ENCODE data around the gene KCNH2. TPM values are rescaled to one million over a fixed set of nuclear protein-coding genes. Genes with fewer than 3 reads are reported as not detected.

Gene KCNH2
- total and polyA plus RNA-seq, 2 of the 8 experiments (the other 6 are each of a cell fraction or from before 2014, with no cell fraction given): 8.0 to 15.0 TPM

GRCh38 chr7:151008143-151008510, 30.0 kb upstream of the KCNH2 start (continued):
- TF ChIP-seq CHD7 (IDR thresholded peaks at IDR 0.05; ENCODE audit: insufficient replicate concordance, low read length) (no peak), HDAC2 (IDR thresholded peaks at IDR 0.05; ENCODE audit: borderline replicate concordance in 1 of 2, low read depth in 2 of 2, low read length in 2 of 2) (no peak), FOSL1 (IDR thresholded peaks at IDR 0.05; ENCODE audit: insufficient read depth, low read depth, low read length) (no peak), BRCA1 (IDR thresholded peaks at IDR 0.05; ENCODE audit: low read depth, low read length) (no peak), ATF3 (IDR thresholded peaks at IDR 0.05; ENCODE audit: insufficient read depth, low read depth, low read length) (no peak), JUN (IDR thresholded peaks at IDR 0.05; ENCODE audit: low read depth, low read length) (no peak), CTCF (IDR thresholded peaks at IDR 0.05; ENCODE audit: control extremely low read depth in 1 of 3, insufficient read depth in 1 of 3, low read depth in 1 of 3, low read length in 3 of 3) (no peak)

All from H1 (cell line).